Osteoblast (primary cell): Measurements from ENCODE around the gene UCHL1. TPM values are rescaled to one million over a fixed set of nuclear protein-coding genes. Genes with fewer than 3 reads are reported as not detected.

ENCODE experiments used
- DNase-seq: peaks from one replicate; pipeline ENCODE4 v3.0.0; 2011; ENCODE audit warnings: low spot score, mixed read lengths; ENCODE audit not compliant: insufficient read length; ENCODE audit errors: missing footprints
- H2AFZ ChIP-seq: 2 replicates; pipeline ENCODE4 v1.6.0; 2011; ENCODE audit warnings: mild to moderate bottlenecking, low read length
- H3K27ac ChIP-seq: 2 replicates; pipeline ENCODE4 v1.5.1; 2011; ENCODE audit warnings: mild to moderate bottlenecking, low read depth, low read length, moderate library complexity
- H3K27me3 ChIP-seq: 2 replicates; pipeline ENCODE4 v1.6.0; 2012; ENCODE audit warnings: mild to moderate bottlenecking, control low read depth, inconsistent platforms, low read length, moderate library complexity; ENCODE audit not compliant: insufficient read depth
- H3K36me3 ChIP-seq: 2 replicates; pipeline ENCODE4 v1.5.1; 2011; ENCODE audit warnings: mild to moderate bottlenecking, low read length, control low read depth, moderate library complexity; ENCODE audit not compliant: insufficient read depth
- H3K4me1 ChIP-seq: 2 replicates; pipeline ENCODE4 v1.5.1; 2011; ENCODE audit warnings: mild to moderate bottlenecking, low read length, control low read depth, moderate library complexity; ENCODE audit not compliant: insufficient read depth
- H3K4me2 ChIP-seq: 2 replicates; pipeline ENCODE4 v1.6.0; 2011; ENCODE audit warnings: mild to moderate bottlenecking, low read length; ENCODE audit not compliant: insufficient read depth
- H3K4me3 ChIP-seq: fragments of 200-600 bp; sonication (generic); 3 replicates; pipeline ENCODE4 v1.5.1; 2012; ENCODE audit warnings: mild to moderate bottlenecking, low read length, inconsistent platforms; ENCODE audit not compliant: insufficient read depth
- H3K79me2 ChIP-seq: 2 replicates; pipeline ENCODE4 v1.6.0; 2012; ENCODE audit warnings: mild to moderate bottlenecking, low read length, control low read depth, inconsistent platforms; ENCODE audit not compliant: insufficient read depth
- H3K9me3 ChIP-seq: 2 replicates; pipeline ENCODE4 v1.5.1; 2011; ENCODE audit warnings: low read depth, low read length, control low read depth
- H4K20me1 ChIP-seq: 2 replicates; pipeline ENCODE4 v1.6.0; 2012; ENCODE audit warnings: mild to moderate bottlenecking, low read length, control low read depth; ENCODE audit not compliant: insufficient read depth
- total RNA-seq: library from RNA; depleted of rRNA; stranded (reverse); fragments of >200 nt; gene quantifications from 2 replicates; pipeline ENCODE4 v1.2.3, GENCODE V29; 2012
- TF ChIP-seq, protein P1 (sequence below): IDR thresholded peaks from 2 replicates; pipeline ENCODE4 v1.5.1; 2011; ENCODE audit warnings: mild to moderate bottlenecking, low read depth, low read length, moderate library complexity; ENCODE audit errors: extremely low read depth

The UCHL1 gene
- total RNA-seq, 1 donor = 348 TPM

DNA sequence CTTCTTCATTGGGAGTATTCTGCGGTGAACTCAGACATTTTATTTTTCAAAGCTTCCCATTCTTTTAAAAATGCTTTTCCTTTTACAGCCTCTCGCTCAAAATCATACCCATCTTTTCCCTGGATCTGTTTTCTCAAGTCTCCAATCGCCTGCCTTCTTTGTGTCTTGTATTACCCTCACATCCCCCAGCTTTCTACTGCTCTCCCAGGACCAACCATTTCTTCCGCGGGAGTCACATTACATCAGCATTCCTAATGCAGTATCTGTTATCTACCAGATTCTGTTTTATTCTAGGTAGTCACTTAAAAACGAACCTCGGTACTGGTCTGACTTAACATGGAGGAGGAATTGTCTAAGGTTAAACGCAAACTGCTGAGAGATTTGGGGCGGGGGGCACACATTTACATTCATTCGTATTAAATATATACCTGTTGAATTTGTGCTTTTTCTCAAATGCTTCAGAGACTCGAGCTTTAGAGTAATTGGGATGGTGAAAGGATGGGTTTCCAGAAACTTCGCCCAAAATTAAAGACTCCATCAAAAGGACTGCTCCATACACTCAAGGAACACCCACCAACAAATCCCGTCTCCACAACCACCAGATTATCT is 493 bp upstream of the UCHL1 start:
- Histone ChIP-seq H3K4me1 (peaks cover 7% of the 10 kb centered on the region), H4K20me1 (no peaks in the 10 kb centered on the region), H3K27me3 (peaks cover 24% of the 10 kb centered on the region), H3K4me2 (peak overlapping the region; percentile 81), H3K4me3 (peak overlapping the region; percentile 76), H3K36me3 (no peaks in the 10 kb centered on the region), H2AFZ (no peak overlapping the region), H3K79me2 (no peaks in the 10 kb centered on the region), H3K27ac (no peak overlapping the region), H3K9me3 (no peaks in the 10 kb centered on the region)
- DNase-seq = no peak
- TF ChIP-seq, protein P1, sequence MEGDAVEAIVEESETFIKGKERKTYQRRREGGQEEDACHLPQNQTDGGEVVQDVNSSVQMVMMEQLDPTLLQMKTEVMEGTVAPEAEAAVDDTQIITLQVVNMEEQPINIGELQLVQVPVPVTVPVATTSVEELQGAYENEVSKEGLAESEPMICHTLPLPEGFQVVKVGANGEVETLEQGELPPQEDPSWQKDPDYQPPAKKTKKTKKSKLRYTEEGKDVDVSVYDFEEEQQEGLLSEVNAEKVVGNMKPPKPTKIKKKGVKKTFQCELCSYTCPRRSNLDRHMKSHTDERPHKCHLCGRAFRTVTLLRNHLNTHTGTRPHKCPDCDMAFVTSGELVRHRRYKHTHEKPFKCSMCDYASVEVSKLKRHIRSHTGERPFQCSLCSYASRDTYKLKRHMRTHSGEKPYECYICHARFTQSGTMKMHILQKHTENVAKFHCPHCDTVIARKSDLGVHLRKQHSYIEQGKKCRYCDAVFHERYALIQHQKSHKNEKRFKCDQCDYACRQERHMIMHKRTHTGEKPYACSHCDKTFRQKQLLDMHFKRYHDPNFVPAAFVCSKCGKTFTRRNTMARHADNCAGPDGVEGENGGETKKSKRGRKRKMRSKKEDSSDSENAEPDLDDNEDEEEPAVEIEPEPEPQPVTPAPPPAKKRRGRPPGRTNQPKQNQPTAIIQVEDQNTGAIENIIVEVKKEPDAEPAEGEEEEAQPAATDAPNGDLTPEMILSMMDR = no peak

DNA sequence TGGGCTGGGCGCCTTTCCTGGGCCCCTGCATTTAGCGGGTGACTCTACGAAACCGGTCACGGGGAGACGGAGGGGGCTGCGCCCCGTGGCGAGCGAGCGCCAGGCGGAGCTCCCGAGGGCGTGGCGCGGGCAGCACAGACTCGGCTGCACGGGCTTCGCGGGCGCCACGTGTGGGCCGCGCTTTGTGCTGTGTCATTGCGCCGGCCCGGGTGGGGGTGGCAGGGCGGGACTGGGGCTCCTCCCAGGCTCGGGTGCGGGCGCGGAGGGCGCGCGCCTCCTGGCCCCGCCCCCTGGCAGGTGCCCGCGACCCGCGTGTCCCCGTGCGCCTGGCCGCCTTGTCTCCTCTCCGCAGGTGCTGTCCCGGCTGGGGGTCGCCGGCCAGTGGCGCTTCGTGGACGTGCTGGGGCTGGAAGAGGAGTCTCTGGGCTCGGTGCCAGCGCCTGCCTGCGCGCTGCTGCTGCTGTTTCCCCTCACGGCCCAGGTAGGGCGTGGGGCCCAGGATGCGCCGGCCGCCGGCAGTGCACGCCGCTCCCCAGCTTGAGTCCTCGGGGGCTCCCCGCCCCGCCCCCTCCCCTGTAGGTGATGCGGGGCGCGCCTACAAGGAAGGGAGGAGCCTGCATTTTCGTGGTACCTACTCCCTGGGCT is 651 bp downstream of the UCHL1 start:
- Histone ChIP-seq H2AFZ (peak overlapping the region; percentile 48), H3K27ac (no peak overlapping the region), H3K4me3 (peak overlapping the region; percentile 76), H3K9me3 (no peaks in the 10 kb centered on the region), H3K27me3 (peaks cover 24% of the 10 kb centered on the region), H3K79me2 (no peaks in the 10 kb centered on the region), H3K36me3 (no peaks in the 10 kb centered on the region), H3K4me1 (peaks cover 7% of the 10 kb centered on the region), H4K20me1 (no peaks in the 10 kb centered on the region), H3K4me2 (peak overlapping the region; percentile 81)
- TF ChIP-seq, protein P1 = no peak
- peak; percentile 88 for DNase-seq

DNA sequence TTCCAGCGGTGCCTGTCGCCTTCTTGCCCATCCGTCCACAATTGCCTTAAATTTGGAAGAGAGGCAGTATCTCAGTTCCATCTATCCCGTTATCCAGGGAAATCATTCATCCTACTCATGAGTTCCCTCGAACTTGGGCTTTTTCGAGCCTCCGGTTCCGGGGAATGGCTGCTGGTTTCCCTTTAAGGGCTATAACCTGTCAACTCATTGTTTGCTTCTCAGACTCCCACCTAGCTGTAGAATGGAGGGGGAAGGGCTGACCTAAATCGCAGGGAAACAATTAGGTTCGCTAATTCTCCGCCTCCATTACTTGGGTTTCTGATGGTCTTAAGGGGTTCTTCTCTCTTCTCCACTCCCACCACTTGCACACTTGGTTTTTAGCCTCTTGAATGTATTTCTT is 1.2 kb downstream of the UCHL1 start:
- H3K27me3 ChIP-seq = peaks cover 24% of the 10 kb centered on the region
- H3K4me1 ChIP-seq = peaks cover 7% of the 10 kb centered on the region
- H3K79me2 ChIP-seq = no peaks in the 10 kb centered on the region
- TF ChIP-seq, protein P1 = no peak
- peak overlapping the region; percentile 48 for H2AFZ ChIP-seq
- no peaks in the 10 kb centered on the region for H3K9me3 ChIP-seq
- no peak overlapping the region for H3K27ac ChIP-seq
- H3K4me3 ChIP-seq = peak overlapping the region; percentile 76
- no peaks in the 10 kb centered on the region for H4K20me1 ChIP-seq
- peak overlapping the region; percentile 81 for H3K4me2 ChIP-seq
- H3K36me3 ChIP-seq = no peaks in the 10 kb centered on the region
- DNase-seq = no peak

DNA sequence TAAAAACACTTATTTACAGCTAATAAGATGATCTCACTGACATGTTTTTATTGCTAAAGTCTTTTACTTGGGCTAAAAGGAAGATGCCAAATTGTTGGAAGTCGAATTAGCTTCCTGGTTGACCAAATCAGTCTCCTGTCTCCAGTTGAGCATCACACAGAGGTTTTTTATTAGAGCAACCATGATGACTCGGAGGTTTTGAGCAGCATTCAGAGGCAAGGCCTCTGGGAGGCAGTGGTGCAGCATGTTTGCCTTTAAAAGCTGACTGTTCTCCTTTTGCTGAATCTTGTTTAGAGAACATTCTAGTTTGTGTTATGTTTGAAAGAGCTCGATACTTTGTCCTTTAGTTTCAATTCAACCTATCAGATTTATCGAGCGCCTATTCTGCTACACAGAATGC is 2.1 kb downstream of the UCHL1 start:
- no peaks in the 10 kb centered on the region for H4K20me1 ChIP-seq
- no peak overlapping the region for H3K27ac ChIP-seq
- H3K4me2 ChIP-seq = peak overlapping the region; percentile 81
- no peak overlapping the region for H3K4me3 ChIP-seq
- TF ChIP-seq, protein P1 = peak; percentile 58
- H3K4me1 ChIP-seq = peaks cover 7% of the 10 kb centered on the region
- H3K27me3 ChIP-seq = peaks cover 24% of the 10 kb centered on the region
- no peaks in the 10 kb centered on the region for H3K9me3 ChIP-seq
- no peak overlapping the region for H2AFZ ChIP-seq
- DNase-seq = peak; percentile 78
- H3K79me2 ChIP-seq = no peaks in the 10 kb centered on the region
- H3K36me3 ChIP-seq = no peaks in the 10 kb centered on the region
